GM23338 (cell line): ENCODE measurements around the gene NEMF.

Experiments used
- CREB1 ChIP-seq: fragments of 250-450 bp; sonication (Bioruptor Pico); IDR thresholded peaks from 2 replicates; pipeline ENCODE4 v1.5.0; 2020; ENCODE audit warnings: low read depth, mild to moderate bottlenecking, moderate library complexity
- CTCF ChIP-seq, 2 experiments: fragments of 200-600 bp in 1 of 2; sonication (generic) in 1 of 2; conservative IDR thresholded peaks; 2 replicates each; pipeline versions ENCODE4 v1.5.1 to v1.6.1; 2016 to 2017; ENCODE audit warnings: antibody characterized with exemption in 2 of 2, low read depth in 2 of 2, mild to moderate bottlenecking in 2 of 2, moderate library complexity in 1 of 2
- EZH2 ChIP-seq: fragments of 200-600 bp; sonication (generic); IDR thresholded peaks from one replicate; pipeline ENCODE4 v1.8.0; 2017; ENCODE audit warnings: antibody characterized with exemption, mild to moderate bottlenecking, low read depth; ENCODE audit not compliant: unreplicated experiment
- EZH2phosphoT487 ChIP-seq: fragments of 200-600 bp; sonication (generic); IDR thresholded peaks from one replicate; pipeline ENCODE4 v1.8.1; 2018; ENCODE audit warnings: antibody characterized with exemption; ENCODE audit not compliant: unreplicated experiment
- JUNB ChIP-seq: IDR thresholded peaks from one replicate; pipeline ENCODE4 v1.6.1; 2016; ENCODE audit warnings: antibody characterized with exemption; ENCODE audit not compliant: unreplicated experiment
- POLR2AphosphoS5 ChIP-seq: IDR thresholded peaks from 2 replicates; pipeline ENCODE4 v1.6.1; 2016; ENCODE audit warnings: antibody characterized with exemption, low read depth
- REST ChIP-seq: IDR thresholded peaks from one replicate; pipeline ENCODE4 v1.6.1; 2018; ENCODE audit warnings: antibody characterized with exemption; ENCODE audit not compliant: unreplicated experiment
- ZNF114 ChIP-seq: fragments of 250-450 bp; sonication (Bioruptor Pico); IDR thresholded peaks from 2 replicates; pipeline ENCODE4 v1.5.0; 2020; ENCODE audit warnings: mild to moderate bottlenecking, moderate library complexity
- ZNF331 ChIP-seq: fragments of 250-450 bp; sonication (Bioruptor Pico); IDR thresholded peaks from 2 replicates; pipeline ENCODE4 v1.5.0; 2020; ENCODE audit warnings: low read depth, mild to moderate bottlenecking, moderate library complexity

DNA sequence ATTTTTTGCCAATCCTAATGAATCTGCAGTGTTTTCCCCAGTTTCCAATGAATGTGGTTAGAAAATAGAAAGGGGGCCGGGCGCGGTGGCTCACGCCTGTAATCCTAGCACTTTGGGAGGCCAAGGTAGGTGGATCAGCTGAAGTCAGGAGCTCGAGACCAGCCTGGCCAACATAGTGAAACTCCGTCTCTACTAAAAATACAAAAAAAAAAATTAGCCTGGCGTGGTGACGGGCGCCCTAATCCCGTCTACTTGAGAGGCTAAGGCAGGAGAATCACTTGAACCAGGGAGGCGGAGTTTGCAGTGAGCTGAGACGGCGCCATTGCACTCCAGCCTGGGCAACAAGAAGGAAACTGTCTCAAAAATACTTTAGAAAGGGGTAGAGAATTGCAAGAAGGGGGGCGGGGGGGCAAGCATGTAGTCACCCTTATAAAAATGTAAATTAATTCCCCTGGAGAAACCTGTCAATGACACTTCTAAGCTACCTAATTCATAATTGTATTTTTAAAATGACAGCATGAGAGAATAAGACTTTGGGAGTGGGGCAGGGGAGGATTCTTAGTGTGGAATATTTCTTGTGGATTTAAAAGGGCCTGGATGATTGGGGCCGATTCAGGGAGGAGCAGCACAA lies 82.9 kb downstream of the NEMF start:
- TF ChIP-seq CTCF (conservative IDR thresholded peaks at IDR 0.05; ENCODE audit: low read depth in 2 of 2) (no peak), POLR2AphosphoS5 (no peak), ZNF331 (CRISPR knock-in tag) (no peak), EZH2 (no peak), REST (no peak), CREB1 (no peak), EZH2phosphoT487 (no peak), ZNF114 (CRISPR knock-in tag) (no peak), JUNB (no peak)
